K562 (cell line): Measurements from ENCODE around the gene SH3BP5L.

Source experiments
- CTCF ChIP-seq, 3 experiments: IDR thresholded peaks in 2 of 3; conservative IDR thresholded peaks in 1 of 3; 2 replicates each; pipeline ENCODE4 v1.5.1; 2011 to 2012; ENCODE audit warnings: low read length in 3 of 3, mild to moderate bottlenecking in 3 of 3, control low read depth in 2 of 3, improper control_type of control experiment in 1 of 3, inconsistent platforms in 1 of 3, low read depth in 1 of 3, mixed read lengths in 1 of 3, moderate library complexity in 1 of 3; ENCODE audit not compliant: insufficient read depth in 2 of 3
- ELF4 ChIP-seq: fragments of 450-650 bp; formaldehyde crosslinking; IDR thresholded peaks from 2 replicates; pipeline ENCODE4 v1.4.0; 2022; ENCODE audit warnings: missing genetic modification characterization
- KLF16 ChIP-seq: IDR thresholded peaks from 2 replicates; pipeline ENCODE4 v1.6.1; 2016; ENCODE audit warnings: antibody characterized with exemption
- KLF6 ChIP-seq: fragments of 250-450 bp; sonication (Bioruptor Pico); IDR thresholded peaks from 2 replicates; pipeline ENCODE4 v1.4.0; 2020; ENCODE audit warnings: mild to moderate bottlenecking, moderate library complexity, borderline replicate concordance
- POLR2A ChIP-seq: fragments of 450-650 bp; conservative IDR thresholded peaks from 2 replicates; pipeline ENCODE4 v1.6.1; 2016
- RFX5 ChIP-seq: IDR thresholded peaks from 2 replicates; pipeline ENCODE4 v1.6.1; 2011; ENCODE audit warnings: low read depth, mild to moderate bottlenecking, improper control_type of control experiment, low read length
- RNF2 ChIP-seq: sonication (generic); IDR thresholded peaks from 2 replicates; pipeline ENCODE4 v1.6.1; 2016
- SP2 ChIP-seq: IDR thresholded peaks from 2 replicates; pipeline ENCODE4 v1.6.1; 2011; ENCODE audit warnings: mild to moderate bottlenecking, low read depth, low read length, moderate library complexity; ENCODE audit not compliant: poor library complexity, severe bottlenecking; ENCODE audit errors: extremely low read depth
- SREBF2 ChIP-seq: sonication (generic); formaldehyde crosslinking; IDR thresholded peaks from 2 replicates; pipeline ENCODE4 v1.4.0; 2020; ENCODE audit warnings: mild to moderate bottlenecking, missing genetic modification reagents

- TF ChIP-seq CTCF (IDR thresholded peaks at IDR 0.05 in 2 of 3, conservative IDR thresholded peaks at IDR 0.05 in 1 of 3; ENCODE audit: insufficient read depth in 2 of 3, low read depth in 1 of 3, low read length in 3 of 3) = no peak
- no peak for TF ChIP-seq SP2
- TF ChIP-seq KLF6 (CRISPR knock-in tag) = no peak
- no peak for TF ChIP-seq POLR2A
- no peak for TF ChIP-seq SREBF2 (CRISPR knock-in tag)
- TF ChIP-seq RNF2 = no peak
- TF ChIP-seq KLF16 = no peak
- no peak for TF ChIP-seq ELF4
- TF ChIP-seq RFX5 = no peak
These were observed 32.1 kb downstream of the SH3BP5L start for GRCh38 chr1:248793592-248793991.
